Measurements from ENCODE around the gene RIOK1. TPM values are rescaled to one million over a fixed set of nuclear protein-coding genes. Genes with fewer than 3 reads are reported as not detected.

The RIOK1 gene
- total RNA-seq, 2 donors from 2014 or later: 17.5 to 25.8 TPM

- no peaks in the 10 kb centered on the region for H3K9me3 ChIP-seq
- intact Hi-C loops (cut with DNase I): no loop called here
- TF ChIP-seq POLR2AphosphoS5 (IDR thresholded peaks at IDR 0.05): peak; percentile 45
- TF ChIP-seq POLR2A (IDR thresholded peaks at IDR 0.05): no peak
- TF ChIP-seq CTCF (IDR thresholded peaks at IDR 0.05): no peak
- H3K36me3 ChIP-seq: no peaks in the 10 kb centered on the region
- 45% methylated on average over 6 of the region's 6 CpGs for WGBS
- peak; percentile 49 for DNase-seq (ENCODE audit: low spot score)
- H3K4me1 ChIP-seq (replicated peaks): no peaks in the 10 kb centered on the region
- no peaks in the 10 kb centered on the region for H3K27me3 ChIP-seq (replicated peaks; ENCODE audit: insufficient read depth)
- no peak overlapping the region for H3K27ac ChIP-seq
- H3K4me3 ChIP-seq: no peak overlapping the region
These were observed 28.8 kb downstream of the RIOK1 start for GRCh38 chr6:7418238-7418905.

GRCh38 chr6:7419065-7419464, 29.5 kb downstream of the RIOK1 start:
- H3K27ac ChIP-seq: no peak overlapping the region
- no peak for DNase-seq (ENCODE audit: low spot score)
- intact Hi-C loops (cut with DNase I): no loop called here
- no peaks in the 10 kb centered on the region for H3K36me3 ChIP-seq
- no peaks in the 10 kb centered on the region for H3K9me3 ChIP-seq
- 28% methylated on average over 1 of the region's 1 CpG for WGBS
- TF ChIP-seq POLR2A (IDR thresholded peaks at IDR 0.05) (no peak), POLR2AphosphoS5 (IDR thresholded peaks at IDR 0.05) (no peak), CTCF (IDR thresholded peaks at IDR 0.05) (no peak)
- H3K4me1 ChIP-seq (replicated peaks): no peaks in the 10 kb centered on the region
- H3K4me3 ChIP-seq: no peak overlapping the region
- no peaks in the 10 kb centered on the region for H3K27me3 ChIP-seq (replicated peaks; ENCODE audit: insufficient read depth)

DNA sequence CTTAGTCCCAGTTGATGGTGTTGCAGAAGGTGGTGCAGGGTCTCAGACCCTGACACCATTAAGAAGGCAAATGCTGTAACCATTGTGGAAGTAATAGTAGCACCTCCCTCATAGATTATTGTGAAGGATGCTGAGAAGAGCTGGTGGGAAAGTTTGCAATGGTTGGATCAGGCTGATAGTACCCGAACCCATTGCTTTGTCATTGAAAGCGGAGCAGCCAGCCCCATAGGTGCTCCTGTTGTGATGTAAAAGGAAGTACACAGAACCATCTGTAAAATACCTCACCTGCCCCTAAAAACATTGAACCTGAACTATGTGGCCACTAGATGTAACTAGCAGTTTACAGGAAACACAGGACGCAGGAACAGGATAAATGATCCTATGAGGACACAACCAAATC, 31.5 kb downstream of the RIOK1 start:
- no peaks in the 10 kb centered on the region for H3K4me1 ChIP-seq (replicated peaks)
- WGBS: 98% methylated on average over 3 of the region's 3 CpGs

GRCh38 chr6:7424058-7424457, 34.5 kb downstream of the RIOK1 start:
- Histone ChIP-seq H3K4me3 (no peak overlapping the region), H3K27me3 (replicated peaks; ENCODE audit: insufficient read depth) (no peaks in the 10 kb centered on the region), H3K9me3 (no peaks in the 10 kb centered on the region), H3K36me3 (no peaks in the 10 kb centered on the region), H3K4me1 (replicated peaks) (no peaks in the 10 kb centered on the region), H3K27ac (no peak overlapping the region)
- 86% methylated on average over 5 of the region's 5 CpGs for WGBS
- intact Hi-C loops (cut with DNase I): no loop called here
- TF ChIP-seq CTCF (IDR thresholded peaks at IDR 0.05) (no peak), POLR2AphosphoS5 (IDR thresholded peaks at IDR 0.05) (no peak), POLR2A (IDR thresholded peaks at IDR 0.05) (no peak)
- no peak for DNase-seq (ENCODE audit: low spot score)

More for the DNA sequence above, 31.5 kb downstream of the RIOK1 start:
- H3K27ac ChIP-seq: no peak overlapping the region
- H3K36me3 ChIP-seq: no peaks in the 10 kb centered on the region
- intact Hi-C loops (cut with DNase I): no loop called here
- no peak for DNase-seq (ENCODE audit: low spot score)
- H3K9me3 ChIP-seq: no peaks in the 10 kb centered on the region
- H3K4me3 ChIP-seq: no peak overlapping the region
- TF ChIP-seq CTCF (IDR thresholded peaks at IDR 0.05): no peak
- TF ChIP-seq POLR2AphosphoS5 (IDR thresholded peaks at IDR 0.05): no peak
- TF ChIP-seq POLR2A (IDR thresholded peaks at IDR 0.05): no peak
- H3K27me3 ChIP-seq (replicated peaks; ENCODE audit: insufficient read depth): no peaks in the 10 kb centered on the region
